Peyer's patch (tissue), 4 donors: Measurements from ENCODE around the gene CACNA2D2.

Experiments used
- POLR2A ChIP-seq, 2 donors: fragments of 450-650 bp; IDR thresholded peaks; one replicate each; pipeline ENCODE4 v1.5.1; 2017; ENCODE audit warnings: antibody characterized with exemption in 2 of 2, mild to moderate bottlenecking in 2 of 2, moderate library complexity in 2 of 2
- TF ChIP-seq, protein P1 (sequence below), 6 experiments: fragments of 450-650 bp in 4 of 6; fragments of 200-600 bp in 2 of 6; sonication (generic) in 1 of 6; IDR thresholded peaks; one replicate each; pipeline ENCODE4 v1.5.1; 2017 to 2019; ENCODE audit warnings: antibody characterized with exemption in 6 of 6, mild to moderate bottlenecking in 3 of 6, moderate library complexity in 1 of 6

DNA sequence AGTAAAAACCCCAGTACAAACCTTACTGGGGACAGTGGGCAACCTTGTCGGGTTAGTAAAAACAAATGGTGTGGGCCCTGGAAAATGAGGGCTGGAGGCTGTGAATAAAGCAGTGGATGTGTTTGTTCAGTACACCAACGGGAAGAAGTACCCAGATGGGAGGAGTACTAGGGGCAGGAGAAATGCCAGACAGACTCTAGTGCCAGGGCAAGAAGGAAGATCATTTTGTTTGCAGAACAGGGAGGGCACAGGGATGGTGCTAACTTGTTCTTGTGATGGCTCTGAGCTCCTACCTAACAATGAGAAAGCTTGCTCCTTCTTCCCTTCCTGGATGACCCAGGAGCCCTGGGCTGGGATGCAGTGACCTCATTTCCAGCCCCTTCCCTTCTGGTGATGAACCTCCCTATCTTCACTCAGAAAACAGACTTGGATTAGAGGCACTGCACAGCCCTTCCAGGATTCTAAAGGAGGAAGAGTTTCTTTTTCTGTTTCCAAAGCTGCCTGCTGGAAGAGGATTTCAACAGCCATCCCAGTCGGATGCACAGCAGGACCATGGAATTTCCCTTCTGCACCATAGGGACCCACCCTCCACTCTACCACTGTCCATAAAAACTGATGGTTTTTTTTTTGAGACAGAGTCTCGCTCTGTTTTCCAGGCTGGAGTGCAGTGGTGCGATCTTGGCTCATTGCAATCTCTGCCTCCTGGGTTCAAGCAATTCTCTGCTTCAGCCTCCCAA is 168.9 kb downstream of the CACNA2D2 start:
- TF ChIP-seq, protein P1, sequence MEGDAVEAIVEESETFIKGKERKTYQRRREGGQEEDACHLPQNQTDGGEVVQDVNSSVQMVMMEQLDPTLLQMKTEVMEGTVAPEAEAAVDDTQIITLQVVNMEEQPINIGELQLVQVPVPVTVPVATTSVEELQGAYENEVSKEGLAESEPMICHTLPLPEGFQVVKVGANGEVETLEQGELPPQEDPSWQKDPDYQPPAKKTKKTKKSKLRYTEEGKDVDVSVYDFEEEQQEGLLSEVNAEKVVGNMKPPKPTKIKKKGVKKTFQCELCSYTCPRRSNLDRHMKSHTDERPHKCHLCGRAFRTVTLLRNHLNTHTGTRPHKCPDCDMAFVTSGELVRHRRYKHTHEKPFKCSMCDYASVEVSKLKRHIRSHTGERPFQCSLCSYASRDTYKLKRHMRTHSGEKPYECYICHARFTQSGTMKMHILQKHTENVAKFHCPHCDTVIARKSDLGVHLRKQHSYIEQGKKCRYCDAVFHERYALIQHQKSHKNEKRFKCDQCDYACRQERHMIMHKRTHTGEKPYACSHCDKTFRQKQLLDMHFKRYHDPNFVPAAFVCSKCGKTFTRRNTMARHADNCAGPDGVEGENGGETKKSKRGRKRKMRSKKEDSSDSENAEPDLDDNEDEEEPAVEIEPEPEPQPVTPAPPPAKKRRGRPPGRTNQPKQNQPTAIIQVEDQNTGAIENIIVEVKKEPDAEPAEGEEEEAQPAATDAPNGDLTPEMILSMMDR (IDR thresholded peaks at IDR 0.05), result no peak
- no peak for TF ChIP-seq POLR2A (IDR thresholded peaks at IDR 0.05)
